Aorta (tissue), 5 donors: ENCODE results near the gene TET2. TPM values are rescaled to one million over a fixed set of nuclear protein-coding genes. Genes with fewer than 3 reads are reported as not detected.
A peak's percentile ranks its signal among the peaks of the same experiment; 100 is the strongest.
"Not testable (repeated sequence)": the region's sequence is repeated elsewhere in the genome, so short reads cannot be mapped to it uniquely, and the experiment has no call there.

Experiments
- ATAC-seq: fragments of 200-7000 bp; cut with Tn5 transposase; one replicate; pipeline ENCODE4 v1.9.1; 2022; ENCODE audit warnings: moderate library complexity; ENCODE audit not compliant: low FRiP score
- DNase-seq, 2 donors: peaks; one replicate each; pipeline ENCODE4 v3.0.0-alpha.2; 2020
- H3K27ac ChIP-seq, 2 donors: one replicate each; pipeline ENCODE4 v1.5.1; 2013; ENCODE audit warnings: low read length in 2 of 2, mild to moderate bottlenecking in 2 of 2, moderate library complexity in 2 of 2, control low read depth in 1 of 2, inconsistent platforms in 1 of 2, low read depth in 1 of 2
- H3K27me3 ChIP-seq, 2 donors: one replicate each; pipeline ENCODE4 v1.6.1; 2013; ENCODE audit warnings: control low read depth in 1 of 2, low read length in 1 of 2, mild to moderate bottlenecking in 1 of 2, moderate library complexity in 1 of 2; ENCODE audit not compliant: insufficient read depth in 2 of 2, control insufficient read depth in 1 of 2
- H3K36me3 ChIP-seq, 2 donors: one replicate each; pipeline ENCODE4 v1.6.1; 2013; ENCODE audit warnings: control low read depth in 1 of 2, low read length in 1 of 2, mild to moderate bottlenecking in 1 of 2; ENCODE audit not compliant: insufficient read depth in 2 of 2, control insufficient read depth in 1 of 2
- H3K4me1 ChIP-seq, 2 donors: one replicate each; pipeline ENCODE4 v1.6.1; 2013; ENCODE audit warnings: low read length in 2 of 2, control low read depth in 1 of 2, mild to moderate bottlenecking in 1 of 2, moderate library complexity in 1 of 2; ENCODE audit not compliant: insufficient read depth in 2 of 2, control insufficient read depth in 1 of 2
- H3K4me3 ChIP-seq, 2 donors: one replicate each; pipeline ENCODE4 v1.5.1; 2013; ENCODE audit warnings: low read length in 2 of 2, control low read depth in 1 of 2, mild to moderate bottlenecking in 1 of 2
- H3K9me3 ChIP-seq: one replicate; pipeline ENCODE4 v1.6.1; 2013; ENCODE audit warnings: mild to moderate bottlenecking, low read length; ENCODE audit not compliant: control insufficient read depth
- WGBS, 2 donors: extraction: QIAGEN DNeasy Blood & Tissue Kit; methylation state at CpG; one replicate each; pipeline ENCODE4 v1.1.7; 2013; 5-methylcytosine and 5-hydroxymethylcytosine counted together
- intact Hi-C, 2 donors: fragments of 100-400 bp; cut with DNase I; formaldehyde crosslinking; loops; one replicate each; pipeline versions ENCODE4 v1.14.2 to v1.15.0; 2022
- polyA plus RNA-seq, 2 donors: library from polyadenylated mRNA; stranded (reverse); fragments of 200-250 nt; gene quantifications; one replicate each; pipeline ENCODE4 v1.2.3, GENCODE V29; 2013
- total RNA-seq, 2 donors: library from RNA; stranded (reverse); fragmentation: NEBNext Ultra II Directional; extraction: Animal tissue kit (Norgen Biotek cat#: 25700); gene quantifications; one replicate each; pipeline ENCODE4 v1.2.1, GENCODE V29; 2021
- donor health status: healthy with polysubstance abuse.
- donor health status: Bipolar disorder and iron deficiency.
- donor health status: DM: no; HTN: no; CAD: no.
- donor health status: DM: no; HTN: no; CAD: no.
- donor health status: DM: yes; HTN: yes; CAD: no.

The TET2 gene
- total and polyA plus RNA-seq, 4 donors = 2.0 to 40.9 (median 21.8) TPM

DNA sequence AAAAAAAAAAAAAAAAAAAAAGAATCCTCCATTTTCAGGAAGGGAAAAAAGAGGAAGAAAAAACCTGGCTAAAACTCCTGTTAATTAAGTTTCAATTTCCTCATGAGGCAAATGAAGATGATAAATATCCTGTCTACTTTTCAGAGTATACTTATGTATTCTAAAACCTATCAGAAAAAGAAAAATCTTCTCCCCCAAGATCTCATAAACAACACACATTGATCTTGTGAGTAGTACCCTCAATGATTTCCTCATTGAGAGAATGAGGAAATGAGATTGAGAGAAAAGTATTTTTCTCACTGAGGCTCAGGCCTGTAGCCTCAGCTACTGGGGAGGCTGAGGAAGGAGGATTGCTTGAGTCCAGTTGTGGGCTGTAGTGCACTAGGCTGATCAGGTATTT, 146.7 kb downstream of the TET2 start:
- Histone ChIP-seq H3K4me3 (no peak overlapping the region), H3K36me3 (no peaks in the 10 kb centered on the region), H3K9me3 (no peaks in the 10 kb centered on the region), H3K4me1 (no peaks in the 10 kb centered on the region), H3K27me3 (no peaks in the 10 kb centered on the region), H3K27ac (no peak overlapping the region)
- no peak for DNase-seq
- ATAC-seq = no peak
- intact Hi-C loops = no loop called here

DNA sequence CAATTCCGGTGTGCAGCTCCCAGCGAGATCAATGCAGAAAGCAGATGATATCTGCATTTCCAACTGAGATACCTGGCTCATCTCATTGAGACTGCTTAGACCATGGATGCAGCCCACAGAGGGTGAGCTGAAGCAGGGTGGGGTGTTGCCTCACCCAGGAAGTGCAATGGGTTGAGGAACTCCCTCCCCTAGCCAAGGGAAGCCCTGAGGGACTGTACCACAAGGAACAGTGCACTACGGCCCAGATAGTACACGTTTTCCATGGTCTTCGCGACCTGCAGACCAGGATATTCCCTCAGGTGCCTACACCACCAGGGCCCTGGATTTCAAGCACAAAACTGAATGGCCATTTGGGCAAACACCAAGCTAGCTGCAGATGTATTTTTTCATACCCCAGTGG, 150.0 kb downstream of the TET2 start:
- H3K27ac ChIP-seq = no peak overlapping the region
- intact Hi-C loops = no loop called here
- 89 to 92% methylated on average over 6 of the region's 6 CpGs for WGBS, 2 donors

DNA sequence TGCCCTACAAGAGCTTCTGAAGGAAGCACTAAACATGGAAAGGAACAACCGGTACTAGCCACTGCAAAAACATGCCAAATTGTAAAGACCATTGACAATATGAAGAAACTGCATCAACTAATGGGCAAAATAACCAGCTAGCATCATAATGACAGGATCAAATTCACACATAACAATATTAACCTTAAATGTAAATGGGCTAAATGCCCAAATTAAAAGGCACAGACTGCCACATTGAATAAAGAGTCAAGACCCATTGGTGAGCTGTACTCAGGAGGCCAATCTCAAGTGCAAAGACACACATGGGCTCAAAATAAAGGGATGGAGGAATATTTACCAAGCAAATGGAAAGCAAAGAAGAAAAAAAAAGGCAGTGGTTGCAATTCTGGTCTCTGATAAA, 152.4 kb downstream of the TET2 start:
- ATAC-seq, H3K27me3 ChIP-seq, H3K9me3 ChIP-seq, H3K4me3 ChIP-seq, intact Hi-C loops, H3K4me1 ChIP-seq, DNase-seq, H3K36me3 ChIP-seq, H3K27ac ChIP-seq: not testable (repeated sequence)
- WGBS, 2 donors = 95 to 100% methylated on average over 1 of the region's 1 CpG

More for the DNA sequence above, 150.0 kb downstream of the TET2 start:
- no peak overlapping the region for H3K4me3 ChIP-seq
- H3K27me3 ChIP-seq = no peaks in the 10 kb centered on the region
- DNase-seq (peak in 1 of 2 donors; percentile 38), ATAC-seq (no peak)
- no peaks in the 10 kb centered on the region for H3K9me3 ChIP-seq
- H3K4me1 ChIP-seq = no peaks in the 10 kb centered on the region
- no peaks in the 10 kb centered on the region for H3K36me3 ChIP-seq

DNA sequence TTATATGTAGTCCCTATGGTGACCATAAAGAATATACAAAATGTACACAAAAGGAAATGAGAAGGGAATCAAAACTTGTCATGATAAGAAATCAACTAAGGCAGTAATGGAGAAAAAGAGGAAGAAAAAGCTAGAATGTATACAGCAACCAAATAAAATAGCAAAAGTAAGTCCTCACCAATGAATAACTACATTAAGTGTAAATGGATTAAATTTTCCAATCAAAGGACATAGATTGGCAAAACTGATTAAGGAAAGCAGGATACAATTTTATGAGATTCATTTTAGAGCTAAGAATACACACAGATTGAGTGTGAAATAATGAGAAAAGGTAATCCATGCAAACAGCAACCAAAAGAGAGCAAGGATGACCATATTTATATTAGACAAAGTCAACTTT, 157.4 kb downstream of the TET2 start:
- Histone ChIP-seq H3K36me3 (no peaks in the 10 kb centered on the region), H3K9me3 (peaks cover 3% of the 10 kb centered on the region), H3K4me1 (no peaks in the 10 kb centered on the region), H3K27me3 (no peaks in the 10 kb centered on the region), H3K4me3 (no peak overlapping the region), H3K27ac (no peak overlapping the region)
- intact Hi-C loops = no loop called here
- no peak for DNase-seq
- no peak for ATAC-seq

DNA sequence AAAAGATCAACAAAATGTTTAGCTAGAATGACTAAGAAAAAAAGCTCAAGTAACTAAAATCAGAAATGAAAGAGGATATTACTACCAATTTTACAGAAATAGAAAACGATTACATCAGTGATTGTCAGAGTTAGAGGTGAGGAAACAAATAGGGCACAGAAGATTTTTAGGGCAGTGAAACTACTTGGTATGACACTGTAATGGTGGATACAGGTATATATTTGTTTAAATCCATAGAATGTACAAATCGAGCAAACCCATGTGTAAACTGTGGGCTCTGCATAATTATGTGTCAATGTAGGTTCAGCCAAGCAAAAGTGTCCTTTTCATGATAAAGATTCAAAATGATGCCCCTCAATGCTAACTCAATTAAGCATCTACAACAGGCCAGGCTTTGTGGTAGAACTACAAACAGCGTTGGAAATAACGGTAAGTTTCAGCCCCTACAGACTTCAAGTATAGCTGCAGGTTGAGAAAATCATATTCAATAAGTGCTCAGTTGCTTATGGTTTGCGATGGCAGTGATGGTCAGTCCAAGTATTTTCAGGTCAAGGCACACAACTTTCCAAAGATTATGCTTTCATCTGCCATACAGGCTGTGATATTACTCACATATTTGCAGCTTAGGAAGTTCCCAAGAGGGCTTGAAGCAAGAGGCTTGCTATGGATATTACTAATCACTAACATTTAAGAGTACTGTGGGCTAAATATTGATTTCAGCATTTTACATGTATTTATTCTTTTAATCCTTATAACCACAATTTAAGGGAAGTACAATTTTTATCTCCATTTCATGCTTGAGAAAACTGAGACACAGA, 158.6 kb downstream of the TET2 start:
- Histone ChIP-seq H3K4me1 (no peaks in the 10 kb centered on the region), H3K9me3 (peaks cover 3% of the 10 kb centered on the region), H3K27ac (no peak overlapping the region), H3K27me3 (no peaks in the 10 kb centered on the region), H3K4me3 (no peak overlapping the region), H3K36me3 (no peaks in the 10 kb centered on the region)
- intact Hi-C loops = no loop called here
- WGBS, 2 donors = 91% methylated on average over 5 of the region's 5 CpGs
- ATAC-seq = no peak
- DNase-seq = no peak

DNA sequence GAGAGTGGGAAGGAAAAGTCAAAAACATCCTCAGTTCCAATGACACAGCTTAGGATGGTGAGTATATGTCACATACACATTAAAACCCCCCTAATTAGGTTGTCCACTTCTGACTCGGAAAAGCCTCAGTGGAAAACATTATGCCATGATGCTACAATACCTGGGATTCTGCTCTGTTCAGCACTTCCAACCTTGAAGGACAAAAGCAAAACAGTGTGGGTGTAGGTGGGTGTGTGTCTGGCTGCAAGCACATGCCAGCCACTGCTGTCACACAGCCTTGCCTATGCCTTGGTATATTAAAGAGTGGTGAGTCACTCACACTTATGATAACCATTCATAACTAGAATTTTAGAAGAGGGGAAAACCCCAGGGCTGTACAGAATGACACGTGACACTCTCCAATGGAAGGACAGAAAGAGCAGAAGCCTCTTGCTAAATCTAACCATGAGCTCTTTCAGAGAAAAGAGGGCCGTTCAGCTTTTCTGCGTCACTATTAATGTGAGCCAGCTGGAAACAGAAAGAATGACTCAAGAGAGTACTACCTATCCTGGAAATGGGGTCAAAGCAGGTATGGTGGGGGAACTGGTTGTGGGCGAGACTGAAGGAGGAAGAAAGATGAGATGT, 159.6 kb downstream of the TET2 start:
- Histone ChIP-seq H3K27me3 (no peaks in the 10 kb centered on the region), H3K4me3 (no peak overlapping the region), H3K27ac (no peak overlapping the region), H3K4me1 (no peaks in the 10 kb centered on the region), H3K9me3 (peaks cover 3% of the 10 kb centered on the region), H3K36me3 (no peaks in the 10 kb centered on the region)
- DNase-seq = peak in 1 of 2 donors; percentile 35
- no peak for ATAC-seq
- 84% methylated on average over 5 of the region's 5 CpGs for WGBS, 2 donors
- intact Hi-C loops = no loop called here

DNA sequence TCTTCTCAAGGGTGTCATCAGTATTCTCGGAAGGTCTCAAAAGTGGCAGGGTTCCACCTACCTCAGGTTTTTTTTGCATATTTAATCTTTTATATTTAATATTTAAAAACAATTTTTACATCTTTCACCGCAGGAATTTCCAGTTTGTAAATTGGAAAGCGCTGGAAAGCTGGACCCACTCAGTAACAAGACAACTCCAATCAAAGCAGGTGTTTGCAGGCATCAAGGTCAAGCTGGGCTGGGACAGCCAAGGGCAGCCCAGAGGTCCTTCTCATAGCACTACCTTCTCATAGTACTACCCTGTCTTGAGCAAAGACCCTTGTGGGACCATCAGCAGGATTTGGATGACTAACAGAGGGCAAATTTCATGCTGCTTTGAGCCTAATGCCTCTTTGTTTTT, 160.1 kb downstream of the TET2 start:
- no peaks in the 10 kb centered on the region for H3K4me1 ChIP-seq
- H3K4me3 ChIP-seq = no peak overlapping the region
- H3K27ac ChIP-seq = no peak overlapping the region
- ATAC-seq (no peak), DNase-seq (no peak)
- peaks cover 3% of the 10 kb centered on the region for H3K9me3 ChIP-seq
- H3K36me3 ChIP-seq = no peaks in the 10 kb centered on the region
- intact Hi-C loops = no loop called here
- no peaks in the 10 kb centered on the region for H3K27me3 ChIP-seq
- 87 to 89% methylated on average over 3 of the region's 3 CpGs for WGBS, 2 donors

DNA sequence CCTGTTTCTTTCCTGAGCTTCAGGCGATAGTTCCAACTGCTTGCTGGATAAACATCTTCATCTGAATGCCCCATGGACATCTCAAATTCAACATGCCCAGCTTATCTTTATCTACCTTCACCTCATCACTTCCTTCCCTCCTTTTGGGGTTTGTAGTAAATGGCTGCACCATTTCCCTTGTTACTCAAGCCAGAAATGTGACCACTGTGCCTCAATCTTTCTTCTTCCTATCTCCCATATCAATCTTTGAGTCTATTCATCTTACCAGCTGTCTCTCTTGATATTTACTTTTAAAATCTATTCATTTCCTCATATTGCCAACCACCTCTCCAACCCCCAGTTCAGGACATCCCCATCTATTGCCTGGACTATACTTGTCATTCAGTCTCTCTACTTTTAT, 171.8 kb downstream of the TET2 start:
- Histone ChIP-seq H3K4me1 (no peaks in the 10 kb centered on the region), H3K27me3 (no peaks in the 10 kb centered on the region), H3K9me3 (no peaks in the 10 kb centered on the region), H3K4me3 (no peak overlapping the region), H3K27ac (no peak overlapping the region), H3K36me3 (no peaks in the 10 kb centered on the region)
- DNase-seq (no peak), ATAC-seq (no peak)
- intact Hi-C loops = no loop called here
- WGBS, 2 donors = 95 to 96% methylated on average over 1 of the region's 1 CpG

DNA sequence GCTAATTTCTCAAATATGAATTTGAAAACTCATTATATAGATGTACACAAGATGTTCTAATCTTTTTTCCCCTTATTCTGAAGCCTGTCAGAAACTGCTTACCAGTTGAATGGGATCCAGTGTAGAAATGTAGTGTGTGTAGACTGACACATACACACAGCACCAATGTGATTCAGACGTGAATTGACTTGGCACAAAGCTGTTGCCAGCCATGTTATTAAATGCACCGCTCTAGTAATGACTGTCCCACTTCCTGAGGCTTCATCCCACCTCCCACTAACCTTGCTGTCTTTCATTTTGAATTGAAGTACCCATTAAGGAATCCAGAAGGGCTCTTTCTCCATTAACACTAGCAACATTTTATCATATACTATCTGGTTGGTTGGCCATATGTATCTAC, 180.5 kb downstream of the TET2 start:
- intact Hi-C loops = no loop called here
- H3K36me3 ChIP-seq = no peaks in the 10 kb centered on the region
- 76 to 77% methylated on average over 2 of the region's 2 CpGs for WGBS, 2 donors
- H3K9me3 ChIP-seq = no peaks in the 10 kb centered on the region
- ATAC-seq = no peak
- DNase-seq = no peak
- H3K27ac ChIP-seq = no peak overlapping the region
- H3K4me1 ChIP-seq = no peaks in the 10 kb centered on the region
- no peaks in the 10 kb centered on the region for H3K27me3 ChIP-seq
- H3K4me3 ChIP-seq = no peak overlapping the region
